ENCODE measurements around the gene USP19.

Gene USP19

DNA sequence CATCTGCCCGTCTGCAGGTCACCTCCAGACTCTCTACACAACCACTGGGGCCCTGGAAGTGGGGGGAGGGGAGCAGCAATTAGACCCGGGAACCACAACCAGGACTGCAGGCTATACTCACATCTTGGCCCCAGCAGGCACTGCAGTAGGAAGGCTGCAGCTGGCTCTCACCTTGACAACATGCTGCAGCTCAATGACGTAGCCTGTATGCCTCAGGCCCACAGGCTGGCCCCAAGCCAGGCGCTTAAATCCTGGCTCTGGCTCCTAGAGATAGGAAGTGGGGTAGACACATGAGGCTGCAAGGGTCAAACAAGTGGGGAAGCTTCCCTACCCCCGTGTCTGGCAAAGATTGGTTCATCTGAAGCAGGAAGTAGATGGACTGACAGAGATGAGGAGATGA, 22.2 kb downstream of the USP19 start:
- DNase-seq: no peak

DNA sequence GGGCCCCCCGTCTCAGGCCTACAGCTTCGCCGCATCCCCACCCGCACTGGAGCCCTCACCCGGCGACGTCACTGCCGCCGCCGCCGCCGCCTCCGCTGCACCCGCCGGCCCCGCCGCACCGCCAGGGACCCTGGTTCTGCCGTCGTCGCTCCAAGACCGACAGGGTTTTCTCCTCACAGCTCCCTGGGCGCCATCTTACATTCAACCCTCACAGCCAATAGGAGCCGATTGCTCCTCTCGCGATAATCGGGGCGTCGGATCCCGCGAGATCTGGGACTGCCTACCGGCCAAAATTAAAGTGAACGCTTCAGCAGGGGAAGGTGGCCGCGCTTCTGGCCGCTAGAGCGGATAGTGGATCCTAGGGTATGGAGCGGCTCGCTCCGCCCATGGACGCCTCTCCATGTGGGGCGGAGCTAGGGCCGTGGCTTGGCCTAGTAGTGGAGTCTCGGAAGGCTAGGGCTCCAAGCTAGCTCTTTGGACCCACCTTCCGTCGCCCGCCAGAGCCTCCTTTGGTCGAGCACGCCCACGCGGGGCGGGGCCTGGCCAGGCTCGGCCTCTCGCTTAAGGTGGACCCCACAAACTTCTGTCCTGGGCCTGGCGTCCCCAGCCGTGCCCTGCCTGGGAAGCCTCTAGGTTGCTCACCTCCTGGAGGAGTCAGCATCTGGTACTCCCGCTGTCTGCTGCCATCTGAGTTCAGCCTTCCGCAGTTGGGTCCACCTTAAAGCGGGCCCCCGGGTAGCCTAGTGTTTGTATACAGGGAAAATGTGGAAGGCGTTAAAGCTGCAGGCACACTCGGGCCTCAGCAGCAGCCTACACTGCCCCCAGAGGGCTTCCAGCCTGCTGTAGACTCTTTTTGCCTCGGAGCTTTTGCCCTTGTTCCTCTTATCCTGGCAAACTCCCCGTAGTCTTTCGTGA, 26.5 kb downstream of the USP19 start, which contains the start of gene QRICH1:
Gene QRICH1, minus strand, starts transcription at position 219 of the 915 bp plus-strand sequence. CDS start 17,054 bp downstream, outside the sequence.
- peak; percentile 100 for DNase-seq

DNA sequence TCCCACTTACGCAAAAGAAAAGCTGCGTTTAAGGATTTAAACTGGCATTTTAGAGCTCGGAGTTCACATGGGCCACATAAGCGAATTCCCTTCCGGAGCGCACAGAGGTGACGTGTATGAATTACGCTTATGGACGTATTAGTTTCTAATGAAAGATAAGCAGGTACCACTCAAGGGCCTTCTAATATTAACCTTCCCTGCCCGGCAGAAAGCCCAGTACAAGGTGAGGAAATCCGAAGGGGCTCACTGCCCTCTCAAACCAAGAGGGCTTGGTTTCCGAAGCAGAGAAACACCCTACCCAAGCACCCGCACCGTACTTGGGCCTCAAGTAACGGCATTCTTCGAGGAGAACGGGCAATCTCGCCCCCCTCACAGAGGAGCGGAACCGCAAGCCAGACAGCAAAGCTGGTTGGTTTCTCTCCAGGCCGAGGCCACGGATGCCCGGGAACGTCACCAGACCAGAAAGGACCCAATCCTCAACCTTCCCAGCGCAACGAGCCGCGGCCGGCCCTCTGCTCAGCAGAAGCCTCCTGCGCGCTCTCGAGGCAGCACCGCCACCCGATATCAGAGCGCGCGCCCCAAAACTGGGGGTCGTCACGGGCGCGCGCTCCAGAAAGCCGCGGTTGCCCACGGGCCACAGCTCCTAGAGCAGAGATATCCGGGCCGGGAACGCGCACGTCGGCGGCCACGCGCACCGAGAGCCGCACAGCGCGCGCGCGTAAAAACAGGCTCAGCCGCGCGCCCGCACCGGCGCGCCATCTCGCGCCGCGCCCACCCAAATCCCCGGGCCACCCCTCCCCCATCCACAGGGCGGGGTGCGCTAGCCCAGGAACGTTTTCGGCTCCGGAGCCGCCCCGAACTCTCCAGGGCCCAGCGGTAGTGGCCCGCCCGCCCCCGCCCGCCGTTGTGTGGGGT, 27.4 kb downstream of the USP19 start:
- peak; percentile 92 for DNase-seq

DNA sequence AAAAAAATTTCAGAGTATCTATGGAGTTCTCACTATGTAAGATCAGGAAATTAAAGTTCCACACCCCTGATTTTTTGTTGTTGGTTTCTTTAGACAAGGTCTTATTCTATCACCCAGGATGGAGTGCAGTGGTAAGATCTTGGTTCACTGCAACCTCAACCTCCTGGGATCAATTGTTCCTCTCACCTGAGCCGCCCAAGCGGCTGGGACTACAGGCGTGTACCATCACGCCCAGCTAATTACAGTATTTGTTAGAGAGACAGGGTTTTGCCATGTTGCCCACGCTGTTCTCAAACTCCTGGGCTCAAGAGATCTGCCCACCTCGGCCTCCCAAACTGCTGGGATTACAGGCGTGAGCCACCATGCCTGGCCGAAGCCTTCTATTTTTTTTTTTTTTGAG, 39.2 kb downstream of the USP19 start:
- DNase-seq: no peak

DNA sequence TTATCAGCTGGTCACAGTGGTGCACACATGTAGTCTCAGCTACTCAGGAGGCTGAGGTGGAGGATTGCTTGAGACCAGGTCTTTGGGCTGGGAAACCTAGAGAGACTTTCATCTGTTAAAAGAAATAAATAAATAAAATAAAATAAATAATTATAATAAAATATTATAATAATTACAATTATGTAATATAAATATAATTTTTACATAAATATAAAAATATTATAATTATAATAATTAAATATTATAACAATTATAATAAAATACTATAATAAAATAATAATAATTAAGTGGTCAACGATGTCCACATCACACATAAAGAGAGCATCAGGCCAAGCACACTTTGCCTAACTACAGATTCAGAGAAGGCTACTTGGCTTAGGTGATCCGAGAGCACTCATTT, 41.4 kb downstream of the USP19 start:
- DNase-seq: no peak

DNA sequence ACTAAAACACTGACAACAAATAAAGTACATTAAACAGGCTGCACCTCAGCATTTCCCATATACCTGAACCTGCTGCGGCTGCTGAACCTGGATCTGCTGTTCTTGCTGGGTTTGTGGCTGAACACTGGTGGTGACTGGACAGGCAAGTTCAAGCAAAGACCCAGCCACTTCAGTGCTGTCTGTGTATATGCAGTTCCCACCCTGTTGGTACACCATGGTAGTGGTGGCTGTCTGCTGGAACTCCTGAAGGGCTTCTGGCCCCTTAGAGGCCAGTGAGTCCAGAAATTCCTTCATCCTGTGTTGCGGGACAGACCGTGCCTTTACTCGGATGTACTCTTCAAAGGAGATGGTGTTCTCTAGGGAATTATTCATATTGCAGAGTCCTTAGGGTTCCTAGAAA, 44.0 kb downstream of the USP19 start:
- no peak for DNase-seq

DNA sequence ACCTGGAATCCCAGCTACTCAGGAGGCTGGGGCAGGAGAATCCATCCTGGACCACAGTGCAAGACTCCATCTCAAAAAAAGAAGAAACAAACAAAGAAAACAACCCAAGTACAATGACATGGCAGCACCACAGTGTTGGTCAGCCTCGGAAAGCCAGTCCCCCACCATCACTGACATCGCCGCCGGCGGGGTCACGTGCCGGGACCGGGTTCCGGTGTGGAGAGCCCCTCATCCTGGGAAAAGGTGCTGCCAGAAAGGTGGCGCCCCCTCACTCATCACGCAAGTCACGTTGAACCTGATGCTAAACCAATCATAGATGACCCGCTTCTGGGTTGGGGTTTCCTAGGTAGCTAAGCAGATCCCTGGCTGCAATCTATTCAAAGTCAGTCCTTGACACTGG, 44.5 kb downstream of the USP19 start:
- no peak for DNase-seq

Measured in eye (tissue), 1 donor.